ENCODE results near the gene MID1.

Gene MID1

DNA sequence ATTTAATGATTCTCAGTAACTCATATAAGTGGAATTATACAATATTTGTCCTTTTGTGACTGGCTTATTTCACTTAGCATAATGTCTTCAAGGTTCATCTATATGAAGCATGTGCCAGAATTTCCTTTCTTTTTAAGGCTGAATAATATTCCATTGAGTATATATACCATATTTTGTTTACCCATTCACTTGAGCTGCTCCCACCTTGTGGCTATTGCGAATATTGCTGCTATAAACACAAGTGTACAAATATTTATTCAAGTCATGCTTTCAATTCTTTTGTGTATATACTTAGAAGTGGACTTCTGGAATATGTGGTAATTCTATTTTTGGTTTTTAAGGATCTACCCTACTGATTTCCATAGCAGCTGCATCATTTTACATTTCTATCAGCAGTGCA lies 219.1 kb downstream of the MID1 start:
- Histone ChIP-seq H3K27me3 (ENCODE audit: low read depth, low read length) (no peaks in the 10 kb centered on the region), H3K36me3 (replicated peaks; ENCODE audit: low read depth, low read length) (no peaks in the 10 kb centered on the region), H2AFZ (ENCODE audit: low read depth, low read length) (no peak overlapping the region), H3K4me2 (ENCODE audit: low read length) (no peak overlapping the region), H3K4me3 (ENCODE audit: low read length) (no peak overlapping the region), H3K4me1 (ENCODE audit: low read length) (no peaks in the 10 kb centered on the region), H3K9me3 (ENCODE audit: insufficient read depth, low read length) (no peaks in the 10 kb centered on the region), H3K27ac (ENCODE audit: low read length) (no peak overlapping the region), H3K79me2 (ENCODE audit: low read length) (no peaks in the 10 kb centered on the region), H3K9ac (ENCODE audit: low read length) (no peak overlapping the region), H4K20me1 (ENCODE audit: insufficient read depth, low read length) (no peaks in the 10 kb centered on the region)
- TF ChIP-seq, protein P1, sequence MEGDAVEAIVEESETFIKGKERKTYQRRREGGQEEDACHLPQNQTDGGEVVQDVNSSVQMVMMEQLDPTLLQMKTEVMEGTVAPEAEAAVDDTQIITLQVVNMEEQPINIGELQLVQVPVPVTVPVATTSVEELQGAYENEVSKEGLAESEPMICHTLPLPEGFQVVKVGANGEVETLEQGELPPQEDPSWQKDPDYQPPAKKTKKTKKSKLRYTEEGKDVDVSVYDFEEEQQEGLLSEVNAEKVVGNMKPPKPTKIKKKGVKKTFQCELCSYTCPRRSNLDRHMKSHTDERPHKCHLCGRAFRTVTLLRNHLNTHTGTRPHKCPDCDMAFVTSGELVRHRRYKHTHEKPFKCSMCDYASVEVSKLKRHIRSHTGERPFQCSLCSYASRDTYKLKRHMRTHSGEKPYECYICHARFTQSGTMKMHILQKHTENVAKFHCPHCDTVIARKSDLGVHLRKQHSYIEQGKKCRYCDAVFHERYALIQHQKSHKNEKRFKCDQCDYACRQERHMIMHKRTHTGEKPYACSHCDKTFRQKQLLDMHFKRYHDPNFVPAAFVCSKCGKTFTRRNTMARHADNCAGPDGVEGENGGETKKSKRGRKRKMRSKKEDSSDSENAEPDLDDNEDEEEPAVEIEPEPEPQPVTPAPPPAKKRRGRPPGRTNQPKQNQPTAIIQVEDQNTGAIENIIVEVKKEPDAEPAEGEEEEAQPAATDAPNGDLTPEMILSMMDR (IDR thresholded peaks at IDR 0.05; ENCODE audit: low read depth, low read length) = no peak
- no peak for TF ChIP-seq EZH2phosphoT487 (IDR thresholded peaks at IDR 0.05; ENCODE audit: low read depth)

DNA sequence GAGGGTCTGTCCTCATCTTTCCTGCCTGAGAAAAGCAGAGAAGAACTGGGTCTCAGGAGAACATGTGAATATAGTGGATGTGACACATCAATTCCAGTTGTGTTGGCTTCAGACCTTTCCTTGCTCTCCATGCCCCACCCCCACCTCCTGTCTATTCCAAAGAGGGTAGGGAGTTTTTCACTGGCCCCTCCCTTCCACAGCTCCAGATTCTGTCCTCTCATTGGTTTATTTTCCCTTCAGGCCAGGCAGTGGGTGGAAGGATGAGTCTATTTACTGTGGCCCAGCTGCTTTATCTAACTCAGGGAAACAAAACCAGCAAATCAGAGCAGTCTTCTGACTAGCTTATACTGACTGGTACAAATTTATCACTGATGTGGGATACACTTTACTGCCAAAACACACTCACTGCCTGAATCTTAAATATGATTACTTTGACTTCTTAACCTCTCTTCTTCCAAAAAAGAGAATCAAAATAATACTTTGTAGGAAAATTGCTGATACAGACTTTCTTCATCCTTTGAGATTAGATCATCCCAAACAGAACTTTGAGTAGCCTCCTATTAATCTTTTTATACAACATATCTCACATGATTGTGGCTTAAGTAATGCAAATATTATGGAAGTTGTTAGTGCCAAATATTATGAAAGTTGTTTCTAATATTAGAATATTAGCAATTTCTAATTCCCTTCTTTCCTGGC lies 221.2 kb downstream of the MID1 start:
- Histone ChIP-seq H3K27me3 (ENCODE audit: low read depth, low read length) (no peaks in the 10 kb centered on the region), H3K27ac (ENCODE audit: low read length) (no peak overlapping the region), H3K4me1 (ENCODE audit: low read length) (no peaks in the 10 kb centered on the region), H4K20me1 (ENCODE audit: insufficient read depth, low read length) (no peaks in the 10 kb centered on the region), H2AFZ (ENCODE audit: low read depth, low read length) (no peak overlapping the region), H3K36me3 (replicated peaks; ENCODE audit: low read depth, low read length) (no peaks in the 10 kb centered on the region), H3K9ac (ENCODE audit: low read length) (no peak overlapping the region), H3K4me2 (ENCODE audit: low read length) (no peak overlapping the region), H3K79me2 (ENCODE audit: low read length) (no peaks in the 10 kb centered on the region), H3K9me3 (ENCODE audit: insufficient read depth, low read length) (no peaks in the 10 kb centered on the region), H3K4me3 (ENCODE audit: low read length) (no peak overlapping the region)
- TF ChIP-seq EZH2phosphoT487 (IDR thresholded peaks at IDR 0.05; ENCODE audit: low read depth) = no peak
- TF ChIP-seq, protein P1 (IDR thresholded peaks at IDR 0.05; ENCODE audit: low read depth, low read length) = no peak

DNA sequence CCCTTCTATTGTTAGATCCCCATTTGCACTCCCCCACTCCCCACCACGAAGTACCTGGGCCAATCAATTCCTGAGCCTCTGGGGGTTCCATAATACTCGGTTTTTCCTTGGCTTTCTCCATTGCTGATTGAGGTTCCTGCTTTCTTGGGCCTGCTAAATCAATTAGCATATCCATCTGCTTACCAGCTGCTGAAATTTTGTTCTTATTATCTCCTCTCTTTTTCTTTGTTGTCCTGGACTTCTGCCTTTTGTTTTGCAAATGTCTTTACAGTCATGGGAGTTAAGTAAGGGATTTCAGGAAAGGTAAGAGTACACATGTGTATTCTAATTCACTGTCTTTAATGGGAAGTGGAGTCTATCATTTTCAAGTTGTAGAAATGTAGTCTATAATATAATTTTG lies 222.2 kb downstream of the MID1 start:
- no peak overlapping the region for H3K4me3 ChIP-seq (ENCODE audit: low read length)
- H3K79me2 ChIP-seq (ENCODE audit: low read length) = no peaks in the 10 kb centered on the region
- H3K4me2 ChIP-seq (ENCODE audit: low read length) = no peak overlapping the region
- H3K4me1 ChIP-seq (ENCODE audit: low read length) = no peaks in the 10 kb centered on the region
- no peak overlapping the region for H3K9ac ChIP-seq (ENCODE audit: low read length)
- H3K27me3 ChIP-seq (ENCODE audit: low read depth, low read length) = no peaks in the 10 kb centered on the region
- H2AFZ ChIP-seq (ENCODE audit: low read depth, low read length) = no peak overlapping the region
- TF ChIP-seq, protein P1 (IDR thresholded peaks at IDR 0.05; ENCODE audit: low read depth, low read length) = no peak
- no peak for TF ChIP-seq EZH2phosphoT487 (IDR thresholded peaks at IDR 0.05; ENCODE audit: low read depth)
- no peaks in the 10 kb centered on the region for H3K36me3 ChIP-seq (replicated peaks; ENCODE audit: low read depth, low read length)
- no peaks in the 10 kb centered on the region for H4K20me1 ChIP-seq (ENCODE audit: insufficient read depth, low read length)
- H3K27ac ChIP-seq (ENCODE audit: low read length) = no peak overlapping the region
- no peaks in the 10 kb centered on the region for H3K9me3 ChIP-seq (ENCODE audit: insufficient read depth, low read length)

DNA sequence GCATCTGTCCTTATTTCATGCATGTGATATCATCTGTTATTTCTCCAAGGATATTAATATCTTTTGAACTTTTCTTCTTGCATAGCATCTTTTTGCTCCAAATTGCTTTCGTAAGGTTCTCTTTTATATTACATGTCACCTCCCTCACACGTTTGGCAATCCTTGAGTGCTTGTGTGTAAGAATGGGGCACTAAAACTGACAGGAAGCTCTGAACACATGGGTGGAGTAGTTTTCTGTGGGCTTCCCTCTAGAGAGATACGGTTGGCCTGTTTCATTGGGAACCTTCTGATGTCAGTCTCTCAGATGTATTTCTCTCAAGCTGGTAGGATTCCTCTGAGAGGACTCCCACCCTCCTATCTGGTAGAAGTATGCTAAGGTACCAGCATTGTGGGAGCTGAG lies 223.0 kb downstream of the MID1 start:
- Histone ChIP-seq H3K4me3 (ENCODE audit: low read length) (no peak overlapping the region), H3K4me2 (ENCODE audit: low read length) (no peak overlapping the region), H3K36me3 (replicated peaks; ENCODE audit: low read depth, low read length) (no peaks in the 10 kb centered on the region), H3K27me3 (ENCODE audit: low read depth, low read length) (no peaks in the 10 kb centered on the region), H3K27ac (ENCODE audit: low read length) (no peak overlapping the region), H2AFZ (ENCODE audit: low read depth, low read length) (no peak overlapping the region), H3K9me3 (ENCODE audit: insufficient read depth, low read length) (no peaks in the 10 kb centered on the region), H3K9ac (ENCODE audit: low read length) (no peak overlapping the region), H3K79me2 (ENCODE audit: low read length) (no peaks in the 10 kb centered on the region), H3K4me1 (ENCODE audit: low read length) (no peaks in the 10 kb centered on the region), H4K20me1 (ENCODE audit: insufficient read depth, low read length) (no peaks in the 10 kb centered on the region)
- no peak for TF ChIP-seq EZH2phosphoT487 (IDR thresholded peaks at IDR 0.05; ENCODE audit: low read depth)
- TF ChIP-seq, protein P1 (IDR thresholded peaks at IDR 0.05; ENCODE audit: low read depth, low read length) = no peak
